Testis (tissue), 3 donors: Measurements from ENCODE around the gene PABPC1L. TPM values are rescaled to one million over a fixed set of nuclear protein-coding genes. Genes with fewer than 3 reads are reported as not detected.

ENCODE experiments used
- DNase-seq: peaks from one replicate; pipeline ENCODE4 v3.0.0-alpha.2; 2019
- H3K27ac ChIP-seq, 2 donors: fragments of 200-600 bp; sonication (generic); one replicate each; pipeline ENCODE4 v1.5.1; 2019
- H3K27me3 ChIP-seq: fragments of 200-600 bp; sonication (generic); one replicate; pipeline ENCODE4 v1.5.1; 2019
- H3K36me3 ChIP-seq: fragments of 200-600 bp; sonication (generic); one replicate; pipeline ENCODE4 v1.5.1; 2017; ENCODE audit warnings: low read depth; ENCODE audit errors: missing control alignments
- H3K4me1 ChIP-seq: fragments of 200-600 bp; sonication (generic); one replicate; pipeline ENCODE4 v1.5.1; 2019
- H3K4me3 ChIP-seq, 2 donors: fragments of 200-600 bp; sonication (generic); one replicate each; pipeline ENCODE4 v1.5.1; 2017 to 2019
- H3K9me3 ChIP-seq: fragments of 200-600 bp; sonication (generic); one replicate; pipeline ENCODE4 v1.5.1; 2017
- POLR2A ChIP-seq: fragments of 450-650 bp; IDR thresholded peaks from one replicate; pipeline ENCODE4 v1.6.1; 2017; ENCODE audit warnings: antibody characterized with exemption, mild to moderate bottlenecking, moderate library complexity
- WGBS, 2 donors: methylation state at CpG; one replicate each; pipeline ENCODE4 v1.1.5; 2018; 5-methylcytosine and 5-hydroxymethylcytosine counted together
- intact Hi-C: fragments of 100-400 bp; cut with DNase I; formaldehyde crosslinking; loops from one replicate; pipeline ENCODE4 v1.15.1; 2023; ENCODE audit warnings: low total_unique reads
- polyA plus RNA-seq: library from polyadenylated mRNA; stranded (reverse); fragments of 350-450 nt; fragmentation: Illumina TruSeq; extraction: RNeasy Lipid Tissue Mini Kit (QIAGEN cat#74804); gene quantifications from one replicate; pipeline ENCODE4 v1.2.3, GENCODE V29; 2014; ENCODE audit warnings: low read depth, low replicate concordance; ENCODE audit not compliant: insufficient read depth
- total RNA-seq, 2 donors: library from RNA; depleted of rRNA; stranded (reverse); fragments of >200 nt; gene quantifications; one replicate each; pipeline ENCODE4 v1.2.3, GENCODE V29; 2016
- TF ChIP-seq, protein P1 (sequence below), 3 experiments: fragments of 450-650 bp in 2 of 3; fragments of 200-600 bp in 1 of 3; sonication (generic) in 1 of 3; IDR thresholded peaks; one replicate each; pipeline ENCODE4 v1.5.1; 2016 to 2019; ENCODE audit warnings: antibody characterized with exemption in 3 of 3, mild to moderate bottlenecking in 2 of 3, moderate library complexity in 1 of 3

PABPC1L gene
- total and polyA plus RNA-seq, 3 donors from 2014 or later: 27.9 to 71.7 (median 59.2) TPM

DNA sequence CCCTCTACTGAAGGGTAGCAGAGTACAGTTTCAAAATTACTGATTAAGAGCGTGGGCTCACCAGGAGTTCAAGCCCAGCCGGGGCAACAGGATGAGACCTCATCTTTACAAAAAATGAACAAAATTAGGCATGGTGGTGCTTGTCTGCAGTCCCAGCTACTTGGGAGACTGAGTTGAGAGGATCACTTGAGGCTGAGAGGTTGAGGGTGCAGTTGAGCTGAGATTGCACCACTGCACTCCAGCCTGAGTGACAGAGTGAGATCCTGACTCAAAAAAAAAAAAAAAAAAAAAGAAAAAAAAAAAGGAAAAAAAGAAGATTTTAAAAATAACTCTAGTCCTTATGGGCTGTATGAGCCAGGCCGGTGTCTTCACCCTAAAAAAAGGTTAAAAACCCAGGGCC is 18.7 kb downstream of the PABPC1L start:
- 72 to 79% methylated on average over 3 of the region's 3 CpGs for WGBS, 2 donors
- Histone ChIP-seq H3K9me3 (no peaks in the 10 kb centered on the region), H3K4me1 (no peaks in the 10 kb centered on the region), H3K36me3 (no peaks in the 10 kb centered on the region), H3K4me3 (no peak overlapping the region), H3K27ac (no peak overlapping the region), H3K27me3 (no peaks in the 10 kb centered on the region)
- TF ChIP-seq POLR2A: no peak
- TF ChIP-seq, protein P1, sequence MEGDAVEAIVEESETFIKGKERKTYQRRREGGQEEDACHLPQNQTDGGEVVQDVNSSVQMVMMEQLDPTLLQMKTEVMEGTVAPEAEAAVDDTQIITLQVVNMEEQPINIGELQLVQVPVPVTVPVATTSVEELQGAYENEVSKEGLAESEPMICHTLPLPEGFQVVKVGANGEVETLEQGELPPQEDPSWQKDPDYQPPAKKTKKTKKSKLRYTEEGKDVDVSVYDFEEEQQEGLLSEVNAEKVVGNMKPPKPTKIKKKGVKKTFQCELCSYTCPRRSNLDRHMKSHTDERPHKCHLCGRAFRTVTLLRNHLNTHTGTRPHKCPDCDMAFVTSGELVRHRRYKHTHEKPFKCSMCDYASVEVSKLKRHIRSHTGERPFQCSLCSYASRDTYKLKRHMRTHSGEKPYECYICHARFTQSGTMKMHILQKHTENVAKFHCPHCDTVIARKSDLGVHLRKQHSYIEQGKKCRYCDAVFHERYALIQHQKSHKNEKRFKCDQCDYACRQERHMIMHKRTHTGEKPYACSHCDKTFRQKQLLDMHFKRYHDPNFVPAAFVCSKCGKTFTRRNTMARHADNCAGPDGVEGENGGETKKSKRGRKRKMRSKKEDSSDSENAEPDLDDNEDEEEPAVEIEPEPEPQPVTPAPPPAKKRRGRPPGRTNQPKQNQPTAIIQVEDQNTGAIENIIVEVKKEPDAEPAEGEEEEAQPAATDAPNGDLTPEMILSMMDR (IDR thresholded peaks at IDR 0.05): no peak
- intact Hi-C loops: no loop called here
- DNase-seq: no peak

DNA sequence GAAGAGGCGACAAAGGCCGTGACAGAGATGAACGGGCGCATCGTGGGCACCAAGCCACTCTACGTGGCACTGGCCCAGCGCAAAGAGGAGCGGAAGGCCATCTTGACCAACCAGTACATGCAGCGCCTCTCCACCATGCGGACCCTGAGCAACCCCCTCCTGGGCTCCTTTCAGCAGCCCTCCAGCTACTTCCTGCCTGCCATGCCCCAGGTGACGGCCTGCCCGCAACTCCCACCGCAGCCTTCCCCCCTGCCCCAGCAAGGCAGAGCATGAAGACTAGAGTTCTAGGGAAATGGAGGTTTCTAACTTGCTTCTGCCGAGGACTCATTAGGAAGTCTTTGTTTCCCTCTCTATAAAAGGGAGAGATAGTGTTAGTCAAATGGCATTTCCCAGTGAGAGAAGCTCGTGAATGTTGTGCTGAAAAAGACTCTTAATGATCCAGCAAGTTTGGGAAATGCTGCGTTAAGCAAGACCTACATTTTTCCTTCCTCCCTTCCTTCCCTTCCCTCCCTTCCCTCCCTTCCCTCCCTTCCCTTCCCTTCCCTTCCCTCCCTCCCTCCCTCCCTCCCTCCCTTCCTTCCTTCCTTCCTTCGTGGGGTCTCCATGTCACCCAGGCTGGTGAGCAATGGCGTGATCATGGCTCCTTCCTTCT is 20.8 kb downstream of the PABPC1L start:
- TF ChIP-seq, protein P1 (IDR thresholded peaks at IDR 0.05): no peak
- no peak for TF ChIP-seq POLR2A
- H3K27me3 ChIP-seq: no peaks in the 10 kb centered on the region

DNA sequence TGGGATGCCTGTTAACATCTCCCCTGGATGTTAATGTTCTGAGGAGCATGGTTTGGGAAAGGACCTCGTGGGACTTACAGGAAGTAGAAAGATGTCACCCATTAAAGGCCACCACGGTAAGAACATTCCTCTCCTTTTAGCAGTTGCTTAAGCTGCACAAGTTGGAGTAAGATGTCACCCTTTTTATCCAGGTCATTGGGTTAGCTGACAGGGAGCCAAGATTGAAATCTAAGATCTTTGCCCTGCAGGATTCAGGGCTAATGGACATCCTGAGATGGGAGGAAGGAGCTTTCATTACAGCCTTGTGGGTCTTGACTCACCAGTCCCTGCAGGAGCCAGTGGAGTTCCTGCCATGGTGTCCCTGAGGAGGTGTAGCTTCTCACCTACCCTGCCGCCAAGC is 22.1 kb downstream of the PABPC1L start:
- intact Hi-C loops: no loop called here
- Histone ChIP-seq H3K9me3 (no peaks in the 10 kb centered on the region), H3K27ac (no peak overlapping the region), H3K4me3 (no peak overlapping the region), H3K36me3 (no peaks in the 10 kb centered on the region), H3K4me1 (no peaks in the 10 kb centered on the region), H3K27me3 (no peaks in the 10 kb centered on the region)
- DNase-seq: no peak
- no peak for TF ChIP-seq POLR2A
- TF ChIP-seq, protein P1 (IDR thresholded peaks at IDR 0.05): no peak
- 89 to 92% methylated on average over 2 to 3 of the region's 3 CpGs for WGBS, 2 donors

More for the DNA sequence above, 20.8 kb downstream of the PABPC1L start:
- 92 to 94% methylated on average over 11 to 18 of the region's 18 CpGs for WGBS, 2 donors
- Histone ChIP-seq H3K27ac (no peak overlapping the region), H3K36me3 (no peaks in the 10 kb centered on the region), H3K4me3 (no peak overlapping the region), H3K4me1 (no peaks in the 10 kb centered on the region), H3K9me3 (no peaks in the 10 kb centered on the region)
- DNase-seq: no peak
- intact Hi-C loops: no loop called here

DNA sequence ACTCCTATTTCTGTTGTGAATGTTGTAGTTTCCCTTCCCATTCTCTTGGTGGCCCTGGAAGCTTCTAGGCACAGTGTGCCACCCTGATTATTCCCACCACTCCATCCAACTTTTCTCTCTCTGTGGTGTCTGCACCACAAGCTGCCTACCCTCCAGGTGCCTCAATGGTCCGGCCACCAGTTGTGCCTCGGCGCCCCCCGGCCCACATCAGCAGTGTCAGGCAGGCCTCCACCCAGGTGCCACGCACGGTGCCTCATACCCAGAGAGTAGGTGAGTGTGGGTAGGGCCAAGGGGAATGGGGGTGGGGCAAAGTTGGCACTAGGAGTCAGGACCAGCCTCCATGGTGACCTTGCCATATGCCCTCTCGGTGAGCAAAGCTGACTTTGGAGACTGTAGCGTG is 23.1 kb downstream of the PABPC1L start:
- 98 to 99% methylated on average over 8 of the region's 8 CpGs for WGBS, 2 donors

More for the DNA sequence above, 23.1 kb downstream of the PABPC1L start:
- no peaks in the 10 kb centered on the region for H3K27me3 ChIP-seq
- no peak overlapping the region for H3K4me3 ChIP-seq
- H3K36me3 ChIP-seq: no peaks in the 10 kb centered on the region
- no peaks in the 10 kb centered on the region for H3K4me1 ChIP-seq
- TF ChIP-seq, protein P1 (IDR thresholded peaks at IDR 0.05): no peak
- no peak for TF ChIP-seq POLR2A
- intact Hi-C loops: no loop called here
- no peak overlapping the region for H3K27ac ChIP-seq
- DNase-seq: no peak
- no peaks in the 10 kb centered on the region for H3K9me3 ChIP-seq
